IMR-90 (cell line): ENCODE measurements around the gene MGAT3. TPM values are rescaled to one million over a fixed set of nuclear protein-coding genes. Genes with fewer than 3 reads are reported as not detected.

Experiments
- ATAC-seq: fragments of 200-7000 bp; cut with Tn5 transposase; 2 replicates; pipeline ENCODE4 v1.9.1; 2020; ENCODE audit warnings: low read depth, mild to moderate bottlenecking, moderate library complexity
- BruUV-seq: library from RNA; stranded (reverse); fragments of 400-500 nt; replicated peaks from 2 replicates; lab custom pipeline; 2021; lab: Mats Ljungman, UMichigan
- CTCF ChIA-PET: fragments of 300-600 bp; formaldehyde crosslinking; extraction: SDS; loops from one replicate; lab custom pipeline; 2021; ENCODE audit warnings: antibody characterized with exemption; lab: Yijun Ruan, JAX
- POLR2A ChIA-PET: fragments of 300-600 bp; sonication (Branson Sonifier 250); formaldehyde crosslinking; loops from one replicate; lab custom pipeline; 2022; ENCODE audit warnings: antibody characterized with exemption; ENCODE audit not compliant: unreplicated experiment; lab: Charles Lee
- DNase-seq: peaks from one replicate; pipeline ENCODE4 v3.0.0; 2013
- H2AFZ ChIP-seq: replicated peaks from 2 replicates; pipeline ENCODE3; 2013; ENCODE audit warnings: low read length, mild to moderate bottlenecking; ENCODE audit not compliant: poor library complexity
- H2AK5ac ChIP-seq: 2 replicates; pipeline ENCODE4 v1.6.1; 2013; ENCODE audit warnings: low read depth, low read length, inconsistent platforms
- H2AK9ac ChIP-seq: replicated peaks from 2 replicates; pipeline ENCODE3; 2013; ENCODE audit warnings: mild to moderate bottlenecking, low read depth, low read length, moderate library complexity; ENCODE audit not compliant: poor library complexity
- H2BK120ac ChIP-seq: 2 replicates; pipeline ENCODE4 v1.6.1; 2013; ENCODE audit warnings: low read depth, low read length, inconsistent platforms
- H2BK15ac ChIP-seq: 3 replicates; pipeline ENCODE4 v1.6.1; 2013; ENCODE audit warnings: low read depth, low read length, inconsistent platforms
- H2BK20ac ChIP-seq: 2 replicates; pipeline ENCODE4 v1.6.1; 2013; ENCODE audit warnings: low read depth, mild to moderate bottlenecking, inconsistent platforms, low read length, moderate library complexity
- H2BK5ac ChIP-seq: 2 replicates; pipeline ENCODE4 v1.6.1; 2013; ENCODE audit warnings: mild to moderate bottlenecking, low read depth, low read length, inconsistent platforms; ENCODE audit not compliant: poor library complexity, severe bottlenecking
- H3K14ac ChIP-seq: replicated peaks from 2 replicates; pipeline ENCODE4 v1.6.1; 2013; ENCODE audit warnings: low read depth, low read length, inconsistent platforms
- H3K18ac ChIP-seq: 2 replicates; pipeline ENCODE4 v1.6.1; 2013; ENCODE audit warnings: low read depth, low read length, control low read depth
- H3K23ac ChIP-seq: 2 replicates; pipeline ENCODE4 v1.6.1; 2013; ENCODE audit warnings: low read depth, low read length, inconsistent platforms
- H3K27ac ChIP-seq: 2 replicates; pipeline ENCODE4 v1.5.1; 2013; ENCODE audit warnings: mild to moderate bottlenecking, control low read depth, low read length; ENCODE audit not compliant: insufficient read depth
- H3K27me3 ChIP-seq: 2 replicates; pipeline ENCODE4 v1.6.1; 2013; ENCODE audit warnings: low read length; ENCODE audit not compliant: control insufficient read depth, insufficient read depth
- H3K36me3 ChIP-seq: 2 replicates; pipeline ENCODE4 v1.6.1; 2013; ENCODE audit warnings: low read length, mixed read lengths; ENCODE audit not compliant: control insufficient read depth, insufficient read depth
- H3K4ac ChIP-seq: 2 replicates; pipeline ENCODE4 v1.6.1; 2013; ENCODE audit warnings: low read depth, low read length, inconsistent platforms
- H3K4me1 ChIP-seq: 2 replicates; pipeline ENCODE4 v1.6.1; 2013; ENCODE audit warnings: low read length, mixed read lengths; ENCODE audit not compliant: control insufficient read depth, insufficient read depth
- H3K4me2 ChIP-seq: 2 replicates; pipeline ENCODE4 v1.6.1; 2013; ENCODE audit warnings: low read depth, mild to moderate bottlenecking, control low read depth, low read length, moderate library complexity
- H3K4me3 ChIP-seq: 2 replicates; pipeline ENCODE4 v1.5.1; 2013; ENCODE audit warnings: low read depth, mild to moderate bottlenecking, control low read depth, low read length, moderate library complexity; ENCODE audit not compliant: insufficient read depth
- H3K56ac ChIP-seq: 2 replicates; pipeline ENCODE4 v1.6.1; 2013; ENCODE audit warnings: low read length, inconsistent platforms; ENCODE audit not compliant: insufficient read depth; ENCODE audit errors: extremely low read depth
- H3K79me1 ChIP-seq, 2 experiments: 2 replicates each; pipeline ENCODE4 v1.6.1; 2013; ENCODE audit warnings: low read length in 2 of 2, inconsistent platforms in 1 of 2, low read depth in 1 of 2
- H3K9ac ChIP-seq: 2 replicates; pipeline ENCODE4 v1.6.1; 2013; ENCODE audit warnings: low read depth, low read length, control low read depth
- H3K9me1 ChIP-seq: 2 replicates; pipeline ENCODE4 v1.6.1; 2013; ENCODE audit warnings: low read length, inconsistent platforms; ENCODE audit not compliant: insufficient read depth
- H3K9me3 ChIP-seq: 2 replicates; pipeline ENCODE4 v1.6.1; 2013; ENCODE audit warnings: low read length; ENCODE audit not compliant: control insufficient read depth, insufficient read depth
- H4K20me1 ChIP-seq: 2 replicates; pipeline ENCODE4 v1.6.1; 2013; ENCODE audit warnings: low read length, inconsistent platforms; ENCODE audit not compliant: insufficient read depth
- H4K5ac ChIP-seq: 2 replicates; pipeline ENCODE4 v1.6.1; 2013; ENCODE audit warnings: mild to moderate bottlenecking, low read depth, low read length, control low read depth
- H4K8ac ChIP-seq, 2 experiments: 2 replicates each; pipeline ENCODE4 v1.6.1; 2013; ENCODE audit warnings: low read depth in 2 of 2, low read length in 2 of 2, control low read depth in 1 of 2, inconsistent platforms in 1 of 2
- H4K91ac ChIP-seq: 2 replicates; pipeline ENCODE4 v1.6.1; 2013; ENCODE audit warnings: low read depth, low read length, inconsistent platforms; ENCODE audit not compliant: insufficient read depth
- BHLHE40 ChIP-seq: fragments of 150-350 bp; IDR thresholded peaks from 2 replicates; pipeline ENCODE4 v1.6.1; 2016; ENCODE audit warnings: mild to moderate bottlenecking, low read depth, low read length
- CEBPB ChIP-seq: IDR thresholded peaks from 2 replicates; pipeline ENCODE4 v1.6.1; 2012; ENCODE audit warnings: low read depth, low read length, improper control_type of control experiment
- CHD1 ChIP-seq: IDR thresholded peaks from 2 replicates; pipeline ENCODE4 v1.6.1; 2012; ENCODE audit warnings: low read depth, low read length, improper control_type of control experiment
- CTCF ChIP-seq: conservative IDR thresholded peaks from 2 replicates; pipeline ENCODE4 v1.5.1; 2012; ENCODE audit warnings: mild to moderate bottlenecking, low read depth, low read length, improper control_type of control experiment
- ELK1 ChIP-seq: fragments of 150-350 bp; IDR thresholded peaks from 2 replicates; pipeline ENCODE4 v1.6.1; 2016; ENCODE audit warnings: low read depth, mild to moderate bottlenecking, low read length, moderate library complexity, borderline replicate concordance
- FOS ChIP-seq: fragments of 150-350 bp; IDR thresholded peaks from 2 replicates; pipeline ENCODE4 v1.6.1; 2016; ENCODE audit warnings: low read depth, low read length
- MAFK ChIP-seq: IDR thresholded peaks from 2 replicates; pipeline ENCODE4 v1.6.1; 2012; ENCODE audit warnings: low read depth, low read length, improper control_type of control experiment
- MAZ ChIP-seq: IDR thresholded peaks from 2 replicates; pipeline ENCODE4 v1.6.1; 2012; ENCODE audit warnings: low read depth, mild to moderate bottlenecking, low read length, improper control_type of control experiment, moderate library complexity, borderline replicate concordance
- MXI1 ChIP-seq: IDR thresholded peaks from 2 replicates; pipeline ENCODE4 v1.6.1; 2012; ENCODE audit warnings: low read depth, mild to moderate bottlenecking, low read length, moderate library complexity, borderline replicate concordance
- NFE2L2 ChIP-seq: fragments of 150-350 bp; IDR thresholded peaks from 2 replicates; pipeline ENCODE4 v1.6.1; 2016; ENCODE audit warnings: low read depth, mild to moderate bottlenecking, low read length
- POLR2A ChIP-seq: IDR thresholded peaks from 2 replicates; pipeline ENCODE4 v1.6.1; 2012; ENCODE audit warnings: mild to moderate bottlenecking, low read depth, low read length
- RAD21 ChIP-seq: IDR thresholded peaks from 2 replicates; pipeline ENCODE4 v1.6.1; 2012; ENCODE audit warnings: low read length, improper control_type of control experiment
- RCOR1 ChIP-seq: IDR thresholded peaks from 2 replicates; pipeline ENCODE4 v1.6.1; 2012; ENCODE audit warnings: mild to moderate bottlenecking, low read length, improper control_type of control experiment; ENCODE audit not compliant: insufficient replicate concordance
- RFX5 ChIP-seq: IDR thresholded peaks from 2 replicates; pipeline ENCODE4 v1.8.0; 2012; ENCODE audit warnings: low read depth, mild to moderate bottlenecking, low read length, moderate library complexity
- SMC3 ChIP-seq: fragments of 150-350 bp; IDR thresholded peaks from 2 replicates; pipeline ENCODE4 v1.6.1; 2016; ENCODE audit warnings: low read depth, mild to moderate bottlenecking, antibody characterized with exemption, low read length, moderate library complexity
- USF2 ChIP-seq: fragments of 150-350 bp; IDR thresholded peaks from 2 replicates; pipeline ENCODE4 v1.6.1; 2017; ENCODE audit warnings: mild to moderate bottlenecking, antibody characterized with exemption, low read length, low read depth
- WGBS, 2 experiments: methylation state at CpG; one replicate each; pipeline versions ENCODE4 v1.1.5 to v1.1.7; 2013; ENCODE audit warnings: missing lambda C conversion rate in 2 of 2; ENCODE audit not compliant: insufficient read length in 1 of 2; ENCODE audit errors: extremely low coverage in 2 of 2; 5-methylcytosine and 5-hydroxymethylcytosine counted together
- dilution Hi-C: fragments of 300-500 bp; cut with HindIII; formaldehyde crosslinking; loops from one replicate; pipeline ENCODE4 v1.14.3; 2018; ENCODE audit warnings: low sequenced_read_pairs; ENCODE audit not compliant: unreplicated experiment
- in situ Hi-C: fragments of 300-500 bp; cut with MboI; formaldehyde crosslinking; loops from 3 replicates; pipeline ENCODE4 v1.14.3; 2019; ENCODE audit warnings: low sequenced_read_pairs, inconsistent platforms, mixed read lengths
- intact Hi-C: fragments of 100-400 bp; cut with micrococcal nuclease; formaldehyde crosslinking; loops from 2 replicates; pipeline ENCODE4 v1.10.0; 2022
- polyA plus RNA-seq, 3 experiments: library from polyadenylated mRNA; depleted of rRNA; stranded (reverse); fragments of >200 nt; gene quantifications; 2 replicates each; pipeline ENCODE4 v1.2.3, GENCODE V29; 2012; ENCODE audit warnings: low replicate concordance in 1 of 3
- total RNA-seq: library from RNA; depleted of rRNA; stranded (reverse); fragments of >200 nt; gene quantifications from 2 replicates; pipeline ENCODE4 v1.2.3, GENCODE V29; 2012

The MGAT3 gene
- total and polyA plus RNA-seq, 2 of the 4 experiments (the other 2 are of a cell fraction) = 0.36 to 1.1 TPM

- Histone ChIP-seq H3K9me1 (0 out of 2 replicates have a peak, but pooled peaks cover 3% of the 10 kb centered on the region), H3K27me3 (no peaks in the 10 kb centered on the region), H3K14ac (no peak overlapping the region), H3K4me1 (no peaks in the 10 kb centered on the region), H3K18ac (no peak overlapping the region), H3K4ac (no peak overlapping the region), H3K4me3 (no peak overlapping the region), H2AFZ (no peak overlapping the region), H3K9me3 (no peaks in the 10 kb centered on the region), H4K5ac (no peak overlapping the region), H2AK5ac (no peak overlapping the region), H4K20me1 (no peaks in the 10 kb centered on the region; the same call in 1 of the 2 replicates), H3K56ac (no peak overlapping the region), H2BK5ac (no peak overlapping the region), H2BK15ac (no peak overlapping the region), H3K9ac (no peak overlapping the region), H4K8ac (no peak overlapping the region), H3K27ac (no peak overlapping the region), H4K91ac (no peak overlapping the region), H2AK9ac (no peak overlapping the region), H3K36me3 (peaks cover 61% of the 10 kb centered on the region), H3K79me1 (no peaks in the 10 kb centered on the region), H3K23ac (no peak overlapping the region), H3K4me2 (no peak overlapping the region), H2BK20ac (no peak overlapping the region), H2BK120ac (no peak overlapping the region)
- dilution Hi-C loops (no loop called here), intact Hi-C loops (no loop called here), in situ Hi-C loops (no loop called here)
- no TSS peak for BruUV-seq
- ATAC-seq = no peak
- ChIA-PET POLR2A (no interaction called here), CTCF (no interaction called here)
- WGBS, 2 experiments = 100% methylated on average over 1 of the region's 11 CpGs; no CpG with 5 or more reads in 1 of the 2 experiments
- no peak for DNase-seq
- TF ChIP-seq MAFK (no peak), USF2 (no peak), CTCF (no peak), CEBPB (no peak), RFX5 (no peak), BHLHE40 (no peak), NFE2L2 (no peak), POLR2A (no peak), SMC3 (no peak), RCOR1 (no peak), FOS (no peak), ELK1 (no peak), MAZ (no peak), RAD21 (no peak), CHD1 (no peak), MXI1 (no peak)
Observed at GRCh38 chr22:39421691-39422090, 35.1 kb upstream of the MGAT3 start.
